Upper lobe of left lung (tissue), 6 donors: ENCODE results near the gene PAX2. TPM values are rescaled to one million over a fixed set of nuclear protein-coding genes. Genes with fewer than 3 reads are reported as not detected.
A peak's percentile ranks its signal among the peaks of the same experiment; 100 is the strongest.

Experiments used
- ATAC-seq, 2 donors: fragments of 200-7000 bp; cut with Tn5 transposase; one replicate each; pipeline ENCODE4 v1.9.1; 2022; ENCODE audit warnings: mild to moderate bottlenecking in 2 of 2, moderate library complexity in 2 of 2; ENCODE audit not compliant: low FRiP score in 2 of 2
- DNase-seq, 2 donors: peaks; one replicate each; pipeline ENCODE4 v3.0.0-alpha.2; 2019 to 2020
- H3K27ac ChIP-seq, 4 donors: fragments of 200-600 bp; sonication (generic); one replicate each; pipeline ENCODE4 v1.5.1; 2016 to 2019
- H3K27me3 ChIP-seq, 4 donors: fragments of 200-600 bp; sonication (generic); one replicate each; pipeline ENCODE4 v1.5.1; 2017 to 2019
- H3K36me3 ChIP-seq, 4 donors: fragments of 200-600 bp; sonication (generic); one replicate each; pipeline ENCODE4 v1.5.1; 2016 to 2019
- H3K4me1 ChIP-seq, 4 donors: fragments of 200-600 bp; sonication (generic); one replicate each; pipeline ENCODE4 v1.5.1; 2018 to 2019
- H3K4me3 ChIP-seq, 4 donors: fragments of 200-600 bp; sonication (generic); one replicate each; pipeline ENCODE4 v1.5.1; 2017 to 2019; ENCODE audit warnings: mild to moderate bottlenecking in 2 of 4, moderate library complexity in 1 of 4
- H3K9me3 ChIP-seq, 4 donors: fragments of 200-600 bp; sonication (generic); one replicate each; pipeline ENCODE4 v1.5.1; 2018 to 2019
- EP300 ChIP-seq, 4 donors: sonication (generic); formaldehyde crosslinking; IDR thresholded peaks; one replicate each; pipeline ENCODE4 v1.5.1; 2017; ENCODE audit warnings: antibody characterized with exemption in 4 of 4, control low read depth in 2 of 4
- POLR2A ChIP-seq, 4 donors: fragments of 450-650 bp; IDR thresholded peaks; one replicate each; pipeline ENCODE4 v1.5.1; 2016 to 2017; ENCODE audit warnings: antibody characterized with exemption in 4 of 4, mild to moderate bottlenecking in 2 of 4
- POLR2AphosphoS5 ChIP-seq, 2 donors: sonication (generic); formaldehyde crosslinking; IDR thresholded peaks; one replicate each; pipeline ENCODE4 v1.5.1; 2017; ENCODE audit warnings: antibody characterized with exemption in 2 of 2
- WGBS, 2 donors: methylation state at CpG; one replicate each; pipeline ENCODE4 v1.1.5; 2017 to 2018; 5-methylcytosine and 5-hydroxymethylcytosine counted together
- total RNA-seq, 6 donors: library from RNA; depleted of rRNA in 4 of 6; stranded (reverse); fragments of >200 nt in 4 of 6; gene quantifications; one replicate each; pipeline versions ENCODE4 v1.1.0 to v1.2.1, GENCODE V29; 2016 to 2021
- TF ChIP-seq, protein P1 (sequence below), 6 experiments: fragments of 450-650 bp in 4 of 6; fragments of 200-600 bp in 2 of 6; sonication (generic) in 2 of 6; IDR thresholded peaks; one replicate each; pipeline ENCODE4 v1.5.1; 2016 to 2019; ENCODE audit warnings: antibody characterized with exemption in 6 of 6
- donor health status: DM: no; HTN: no; CAD: no; lungs with moderate emphysema.
- donor health status: DM: no; HTN: yes; CAD: no; lungs with severe emphysema.

PAX2 gene
- total RNA-seq, 6 donors from 2014 or later, result 0.07 TPM; not detected in 5

DNA sequence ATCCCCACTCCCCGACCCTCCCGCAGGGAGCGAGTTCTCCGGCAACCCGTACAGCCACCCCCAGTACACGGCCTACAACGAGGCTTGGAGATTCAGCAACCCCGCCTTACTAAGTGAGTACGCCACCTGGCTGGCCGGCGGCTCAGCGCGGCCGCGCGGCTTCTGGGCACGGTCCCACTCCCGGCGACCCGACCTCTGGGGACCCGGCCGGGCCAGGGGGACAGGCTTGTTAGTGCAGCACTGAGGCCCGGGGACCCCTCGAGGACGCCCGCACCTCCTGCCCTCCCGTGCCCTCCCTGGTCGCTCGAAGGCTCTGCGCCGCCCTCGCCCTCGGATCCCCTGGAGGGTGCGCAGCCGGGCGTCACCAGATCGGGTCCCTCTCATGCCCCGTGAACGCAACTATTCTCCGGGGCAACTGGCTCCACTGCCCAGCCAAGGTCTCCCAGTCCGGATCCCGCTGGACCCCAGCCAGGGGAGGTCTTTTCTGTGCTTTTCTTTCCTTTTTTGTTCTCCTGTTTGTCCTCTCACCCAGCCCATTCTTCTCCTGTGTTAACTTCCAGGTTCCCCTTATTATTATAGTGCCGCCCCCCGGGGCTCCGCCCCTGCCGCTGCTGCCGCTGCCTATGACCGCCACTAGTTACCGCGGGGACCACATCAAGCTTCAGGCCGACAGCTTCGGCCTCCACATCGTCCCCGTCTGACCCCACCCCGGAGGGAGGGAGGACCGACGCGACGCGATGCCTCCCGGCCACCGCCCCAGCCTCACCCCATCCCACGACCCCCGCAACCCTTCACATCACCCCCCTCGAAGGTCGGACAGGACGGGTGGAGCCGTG is 81.8 kb downstream of the PAX2 start:
- Histone ChIP-seq H3K36me3 (no peaks in the 10 kb centered on the region), H3K9me3 (no peaks in the 10 kb centered on the region), H3K27ac (no peak overlapping the region), H3K4me3 (peak overlapping the region in 3 of 4 donors; percentile 27 to 50 (median 40)), H3K27me3 (peaks cover 0 to 61% (median 37%) of the 10 kb centered on the region in 4 donors), H3K4me1 (peaks cover 37 to 44% (median 38%) of the 10 kb centered on the region in 4 donors)
- ATAC-seq (peak in 1 of 2 donors; percentile 20), DNase-seq (peak in 1 of 2 donors; percentile 88)
- 1 to 4% methylated on average over 26 to 28 of the region's 68 CpGs for WGBS, 2 donors
- TF ChIP-seq POLR2A (IDR thresholded peaks at IDR 0.05), result no peak
- no peak for TF ChIP-seq POLR2AphosphoS5 (IDR thresholded peaks at IDR 0.05)
- no peak for TF ChIP-seq EP300 (IDR thresholded peaks at IDR 0.05)
- TF ChIP-seq, protein P1, sequence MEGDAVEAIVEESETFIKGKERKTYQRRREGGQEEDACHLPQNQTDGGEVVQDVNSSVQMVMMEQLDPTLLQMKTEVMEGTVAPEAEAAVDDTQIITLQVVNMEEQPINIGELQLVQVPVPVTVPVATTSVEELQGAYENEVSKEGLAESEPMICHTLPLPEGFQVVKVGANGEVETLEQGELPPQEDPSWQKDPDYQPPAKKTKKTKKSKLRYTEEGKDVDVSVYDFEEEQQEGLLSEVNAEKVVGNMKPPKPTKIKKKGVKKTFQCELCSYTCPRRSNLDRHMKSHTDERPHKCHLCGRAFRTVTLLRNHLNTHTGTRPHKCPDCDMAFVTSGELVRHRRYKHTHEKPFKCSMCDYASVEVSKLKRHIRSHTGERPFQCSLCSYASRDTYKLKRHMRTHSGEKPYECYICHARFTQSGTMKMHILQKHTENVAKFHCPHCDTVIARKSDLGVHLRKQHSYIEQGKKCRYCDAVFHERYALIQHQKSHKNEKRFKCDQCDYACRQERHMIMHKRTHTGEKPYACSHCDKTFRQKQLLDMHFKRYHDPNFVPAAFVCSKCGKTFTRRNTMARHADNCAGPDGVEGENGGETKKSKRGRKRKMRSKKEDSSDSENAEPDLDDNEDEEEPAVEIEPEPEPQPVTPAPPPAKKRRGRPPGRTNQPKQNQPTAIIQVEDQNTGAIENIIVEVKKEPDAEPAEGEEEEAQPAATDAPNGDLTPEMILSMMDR (IDR thresholded peaks at IDR 0.05), result no peak

DNA sequence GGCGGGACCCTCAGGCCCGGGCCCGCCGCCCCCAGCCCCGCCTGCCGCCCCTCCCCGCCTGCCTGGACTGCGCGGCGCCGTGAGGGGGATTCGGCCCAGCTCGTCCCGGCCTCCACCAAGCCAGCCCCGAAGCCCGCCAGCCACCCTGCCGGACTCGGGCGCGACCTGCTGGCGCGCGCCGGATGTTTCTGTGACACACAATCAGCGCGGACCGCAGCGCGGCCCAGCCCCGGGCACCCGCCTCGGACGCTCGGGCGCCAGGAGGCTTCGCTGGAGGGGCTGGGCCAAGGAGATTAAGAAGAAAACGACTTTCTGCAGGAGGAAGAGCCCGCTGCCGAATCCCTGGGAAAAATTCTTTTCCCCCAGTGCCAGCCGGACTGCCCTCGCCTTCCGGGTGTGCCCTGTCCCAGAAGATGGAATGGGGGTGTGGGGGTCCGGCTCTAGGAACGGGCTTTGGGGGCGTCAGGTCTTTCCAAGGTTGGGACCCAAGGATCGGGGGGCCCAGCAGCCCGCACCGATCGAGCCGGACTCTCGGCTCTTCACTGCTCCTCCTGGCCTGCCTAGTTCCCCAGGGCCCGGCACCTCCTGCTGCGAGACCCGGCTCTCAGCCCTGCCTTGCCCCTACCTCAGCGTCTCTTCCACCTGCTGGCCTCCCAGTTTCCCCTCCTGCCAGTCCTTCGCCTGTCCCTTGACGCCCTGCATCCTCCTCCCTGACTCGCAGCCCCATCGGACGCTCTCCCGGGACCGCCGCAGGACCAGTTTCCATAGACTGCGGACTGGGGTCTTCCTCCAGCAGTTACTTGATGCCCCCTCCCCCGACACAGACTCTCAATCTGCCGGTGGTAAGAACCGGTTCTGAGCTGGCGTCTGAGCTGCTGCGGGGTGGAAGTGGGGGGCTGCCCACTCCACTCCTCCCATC is 82.7 kb downstream of the PAX2 start:
- ATAC-seq (peak in 1 of 2 donors; percentile 53), DNase-seq (peak in 1 of 2 donors; percentile 90)
- Histone ChIP-seq H3K4me3 (peak overlapping the region in 3 of 4 donors; percentile 27 to 50 (median 40)), H3K27me3 (peaks cover 0 to 61% (median 37%) of the 10 kb centered on the region in 4 donors), H3K36me3 (no peaks in the 10 kb centered on the region), H3K4me1 (peaks cover 37 to 44% (median 38%) of the 10 kb centered on the region in 4 donors), H3K9me3 (no peaks in the 10 kb centered on the region), H3K27ac (no peak overlapping the region)
- WGBS, 2 donors, result 1 to 2% methylated on average over 15 to 30 of the region's 69 CpGs
- TF ChIP-seq, protein P1 (IDR thresholded peaks at IDR 0.05), result no peak
- TF ChIP-seq EP300 (IDR thresholded peaks at IDR 0.05) (no peak), POLR2A (IDR thresholded peaks at IDR 0.05) (no peak), POLR2AphosphoS5 (IDR thresholded peaks at IDR 0.05) (no peak)

DNA sequence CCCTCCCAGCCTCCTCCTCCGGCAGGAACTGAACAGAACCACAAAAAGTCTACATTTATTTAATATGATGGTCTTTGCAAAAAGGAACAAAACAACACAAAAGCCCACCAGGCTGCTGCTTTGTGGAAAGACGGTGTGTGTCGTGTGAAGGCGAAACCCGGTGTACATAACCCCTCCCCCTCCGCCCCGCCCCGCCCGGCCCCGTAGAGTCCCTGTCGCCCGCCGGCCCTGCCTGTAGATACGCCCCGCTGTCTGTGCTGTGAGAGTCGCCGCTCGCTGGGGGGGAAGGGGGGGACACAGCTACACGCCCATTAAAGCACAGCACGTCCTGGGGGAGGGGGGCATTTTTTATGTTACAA is 83.3 kb downstream of the PAX2 start:
- DNase-seq, result no peak
- Histone ChIP-seq H3K9me3 (no peaks in the 10 kb centered on the region), H3K4me1 (peaks cover 37 to 44% (median 38%) of the 10 kb centered on the region in 4 donors), H3K4me3 (peak overlapping the region in 3 of 4 donors; percentile 27 to 50 (median 40)), H3K27me3 (peaks cover 0 to 61% (median 37%) of the 10 kb centered on the region in 4 donors), H3K36me3 (no peaks in the 10 kb centered on the region), H3K27ac (no peak overlapping the region)
- TF ChIP-seq POLR2AphosphoS5 (IDR thresholded peaks at IDR 0.05), result no peak
- 0 to 3% methylated on average over 20 of the region's 20 CpGs for WGBS, 2 donors
- ATAC-seq, result no peak

DNA sequence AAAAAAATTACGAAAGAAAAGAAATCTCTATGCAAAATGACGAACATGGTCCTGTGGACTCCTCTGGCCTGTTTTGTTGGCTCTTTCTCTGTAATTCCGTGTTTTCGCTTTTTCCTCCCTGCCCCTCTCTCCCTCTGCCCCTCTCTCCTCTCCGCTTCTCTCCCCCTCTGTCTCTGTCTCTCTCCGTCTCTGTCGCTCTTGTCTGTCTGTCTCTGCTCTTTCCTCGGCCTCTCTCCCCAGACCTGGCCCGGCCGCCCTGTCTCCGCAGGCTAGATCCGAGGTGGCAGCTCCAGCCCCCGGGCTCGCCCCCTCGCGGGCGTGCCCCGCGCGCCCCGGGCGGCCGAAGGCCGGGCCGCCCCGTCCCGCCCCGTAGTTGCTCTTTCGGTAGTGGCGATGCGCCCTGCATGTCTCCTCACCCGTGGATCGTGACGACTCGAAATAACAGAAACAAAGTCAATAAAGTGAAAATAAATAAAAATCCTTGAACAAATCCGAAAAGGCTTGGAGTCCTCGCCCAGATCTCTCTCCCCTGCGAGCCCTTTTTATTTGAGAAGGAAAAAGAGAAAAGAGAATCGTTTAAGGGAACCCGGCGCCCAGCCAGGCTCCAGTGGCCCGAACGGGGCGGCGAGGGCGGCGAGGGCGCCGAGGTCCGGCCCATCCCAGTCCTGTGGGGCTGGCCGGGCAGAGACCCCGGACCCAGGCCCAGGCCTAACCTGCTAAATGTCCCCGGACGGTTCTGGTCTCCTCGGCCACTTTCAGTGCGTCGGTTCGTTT is 83.9 kb downstream of the PAX2 start:
- Histone ChIP-seq H3K27me3 (peaks cover 0 to 61% (median 37%) of the 10 kb centered on the region in 4 donors), H3K27ac (no peak overlapping the region), H3K4me1 (peaks cover 37 to 44% (median 38%) of the 10 kb centered on the region in 4 donors), H3K4me3 (peak overlapping the region in 3 of 4 donors; percentile 27 to 50 (median 40)), H3K36me3 (no peaks in the 10 kb centered on the region), H3K9me3 (no peaks in the 10 kb centered on the region)
- TF ChIP-seq, protein P1 (IDR thresholded peaks at IDR 0.05), result no peak
- ATAC-seq (peak in 1 of 2 donors; percentile 38), DNase-seq (peak in 1 of 2 donors; percentile 79)
- WGBS, 2 donors, result 5 to 7% methylated on average over 58 of the region's 58 CpGs
